ENCODE data around the gene DUSP28.

DNA sequence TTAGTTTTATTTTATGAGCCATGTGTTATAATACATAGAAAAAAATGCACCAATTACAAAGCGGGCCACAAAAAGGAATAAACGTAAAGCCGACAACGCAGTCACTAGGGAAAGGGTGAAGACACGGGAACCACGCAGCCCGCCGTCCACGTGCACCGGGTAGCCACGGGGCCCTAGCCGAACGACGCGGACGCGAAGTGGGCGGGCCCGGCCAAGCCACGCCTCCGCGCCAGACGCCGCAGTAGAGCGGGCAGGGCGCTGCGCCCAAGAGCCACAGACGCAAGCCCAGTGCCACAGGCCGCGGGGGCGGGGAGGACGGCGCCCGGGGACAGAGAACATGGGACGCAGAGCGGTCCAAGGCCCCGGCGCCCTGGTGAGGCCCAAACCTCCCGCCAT lies at the start of gene DUSP28:
- TF ChIP-seq POU6F1 (CRISPR knock-in tag; IDR thresholded peaks at IDR 0.05; ENCODE audit: borderline replicate concordance, low read depth) (no peak), PPARA (CRISPR knock-in tag; IDR thresholded peaks at IDR 0.05; ENCODE audit: borderline replicate concordance) (no peak), CREB5 (CRISPR knock-in tag; IDR thresholded peaks at IDR 0.05; ENCODE audit: low read depth) (no peak), ZNF565 (CRISPR knock-in tag; conservative IDR thresholded peaks at IDR 0.05; ENCODE audit: low read depth) (no peak), TOX (CRISPR knock-in tag; IDR thresholded peaks at IDR 0.05; ENCODE audit: borderline replicate concordance) (no peak), ESRRG (CRISPR knock-in tag; IDR thresholded peaks at IDR 0.05) (no peak)
